Measurements from ENCODE around the gene KSR1.

The KSR1 gene

DNA sequence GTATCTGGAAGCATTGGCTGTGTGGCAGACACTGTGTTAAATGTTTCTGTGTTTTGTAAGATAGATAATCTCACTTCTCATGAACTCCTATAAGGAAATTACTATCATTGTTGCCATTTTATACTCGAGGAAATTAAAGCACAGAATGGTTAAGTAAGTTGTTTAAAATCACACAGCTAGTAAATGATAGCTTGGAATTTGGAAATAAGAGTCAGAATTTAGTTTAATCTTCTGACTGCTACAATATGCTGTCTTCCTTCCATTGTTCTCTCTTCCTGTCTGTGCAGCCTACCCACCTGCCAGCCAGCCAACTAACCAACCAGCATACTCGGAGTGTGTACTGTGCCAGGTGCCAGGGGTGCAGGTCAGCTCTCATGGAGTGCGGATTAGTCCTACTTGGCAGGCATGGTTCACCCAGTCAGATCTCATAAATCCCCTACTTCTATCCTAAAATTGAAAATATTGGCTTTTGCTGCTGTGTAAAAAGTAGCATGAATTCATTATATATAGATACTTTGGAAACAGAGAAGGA, 94.8 kb downstream of the KSR1 start:
- in situ Hi-C loops (cut with HindIII; ENCODE audit: low pct_ligation_motif_present, low pct_unique_long_range_greater_than_20kb, low sequenced_read_pairs): loop anchor here (25.0 kb wide), 1 partner anchor 214 kb away; no protein-coding TSS in a partner anchor
- no peak for DNase-seq

DNA sequence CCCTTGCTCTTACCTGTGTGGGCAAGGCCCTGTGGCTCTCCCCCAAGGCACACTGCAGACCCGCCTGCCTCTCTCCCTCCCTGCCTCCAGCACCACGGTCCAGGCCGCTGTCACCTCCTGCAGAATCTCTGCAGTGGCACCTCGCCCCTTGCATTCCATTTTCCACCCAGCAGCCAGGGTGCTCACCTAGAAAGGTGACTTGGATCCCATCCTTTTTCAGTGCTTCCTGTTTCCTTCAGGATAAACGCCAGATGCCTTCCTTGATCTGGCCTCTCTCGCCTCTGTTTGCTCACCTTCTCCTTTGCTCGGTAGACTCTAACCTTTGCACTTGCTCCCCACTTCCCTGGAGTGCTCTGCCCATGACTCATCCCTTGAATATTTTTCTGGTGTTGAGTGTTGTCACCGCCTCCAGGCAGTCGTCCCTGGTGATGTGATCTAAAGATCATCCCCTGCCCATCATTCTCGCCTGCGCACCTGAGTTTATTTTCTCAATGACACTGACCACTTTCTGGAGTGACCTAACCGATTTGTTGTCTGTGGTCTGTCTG, 95.5 kb downstream of the KSR1 start:
- in situ Hi-C loops (cut with HindIII; ENCODE audit: low pct_ligation_motif_present, low pct_unique_long_range_greater_than_20kb, low sequenced_read_pairs): loop anchor here (25.0 kb wide), 1 partner anchor 214 kb away; no protein-coding TSS in a partner anchor
- peak; percentile 78 for DNase-seq

DNA sequence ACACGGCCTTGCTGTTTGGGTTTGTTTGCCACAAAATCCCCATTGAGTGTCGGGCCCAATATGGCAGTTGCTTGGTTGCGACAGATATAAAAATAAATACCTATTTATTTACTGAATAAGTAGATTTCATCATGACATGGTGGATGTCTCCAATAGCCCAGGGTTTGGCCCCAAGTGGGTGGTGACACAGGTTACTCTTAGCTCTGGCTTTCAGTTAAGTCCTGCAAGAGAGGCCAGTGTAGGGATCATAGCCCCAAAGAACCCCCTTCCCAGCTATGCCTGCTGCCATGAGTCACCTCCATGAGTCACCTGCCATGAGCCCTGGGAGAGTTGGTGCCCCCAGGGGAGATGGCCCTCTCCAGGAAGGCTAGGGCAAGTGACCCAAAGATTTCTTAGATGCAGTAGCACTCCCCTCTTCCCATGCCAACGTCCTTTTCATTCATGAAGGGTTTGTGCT, 96.1 kb downstream of the KSR1 start:
- in situ Hi-C loops (cut with HindIII; ENCODE audit: low pct_ligation_motif_present, low pct_unique_long_range_greater_than_20kb, low sequenced_read_pairs): loop anchor here (25.0 kb wide), 1 partner anchor 215 kb away; no protein-coding TSS in a partner anchor
- peak; percentile 82 for DNase-seq

DNA sequence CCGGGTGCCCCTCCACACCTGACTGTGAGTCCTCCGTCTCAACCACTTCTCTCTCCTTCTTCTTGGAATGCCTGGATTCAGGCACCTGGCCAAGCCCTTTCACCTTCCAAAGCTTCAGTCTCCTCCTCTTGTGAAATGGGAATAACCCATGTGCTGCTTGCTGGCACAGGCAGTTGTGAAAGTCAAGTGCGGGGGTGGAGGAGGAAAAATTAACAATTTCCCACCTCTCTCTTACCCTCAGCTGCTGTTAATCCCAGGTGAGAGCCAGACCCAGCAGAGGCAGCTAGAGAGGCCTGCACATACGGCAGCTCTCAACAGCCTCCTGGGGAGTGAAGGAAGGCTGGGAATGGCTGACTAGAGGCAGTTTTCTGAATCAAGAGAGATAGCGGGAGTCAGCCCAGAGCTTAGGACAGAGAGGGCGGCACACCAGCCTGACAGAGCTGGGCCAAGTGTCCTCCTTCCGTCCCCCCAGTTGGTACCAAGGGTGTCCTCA, 96.8 kb downstream of the KSR1 start:
- DNase-seq: no peak
- in situ Hi-C loops (cut with HindIII; ENCODE audit: low pct_ligation_motif_present, low pct_unique_long_range_greater_than_20kb, low sequenced_read_pairs): loop anchor here (25.0 kb wide), 1 partner anchor 216 kb away; no protein-coding TSS in a partner anchor

DNA sequence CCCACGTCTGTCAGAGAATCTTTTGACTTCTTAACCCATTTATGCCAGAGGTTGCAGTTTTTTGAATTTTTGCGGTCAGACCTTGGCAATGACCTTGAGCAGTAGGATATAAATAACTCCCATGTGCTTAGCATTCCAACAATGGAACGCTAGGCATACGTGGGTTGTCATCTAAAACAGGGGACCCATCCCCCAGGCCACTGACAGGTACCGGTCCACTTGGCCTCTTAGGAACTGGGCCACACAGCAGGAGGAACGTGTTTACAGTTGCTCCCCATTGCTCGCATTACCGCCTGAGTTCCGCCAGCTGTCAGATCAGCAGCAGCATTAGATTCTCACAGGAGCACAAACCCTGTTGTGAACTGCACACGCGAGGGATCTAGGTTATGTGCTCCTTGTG, 97.9 kb downstream of the KSR1 start:
- DNase-seq: no peak
- in situ Hi-C loops (cut with HindIII; ENCODE audit: low pct_ligation_motif_present, low pct_unique_long_range_greater_than_20kb, low sequenced_read_pairs): loop anchor here (25.0 kb wide), 1 partner anchor 217 kb away; no protein-coding TSS in a partner anchor

DNA sequence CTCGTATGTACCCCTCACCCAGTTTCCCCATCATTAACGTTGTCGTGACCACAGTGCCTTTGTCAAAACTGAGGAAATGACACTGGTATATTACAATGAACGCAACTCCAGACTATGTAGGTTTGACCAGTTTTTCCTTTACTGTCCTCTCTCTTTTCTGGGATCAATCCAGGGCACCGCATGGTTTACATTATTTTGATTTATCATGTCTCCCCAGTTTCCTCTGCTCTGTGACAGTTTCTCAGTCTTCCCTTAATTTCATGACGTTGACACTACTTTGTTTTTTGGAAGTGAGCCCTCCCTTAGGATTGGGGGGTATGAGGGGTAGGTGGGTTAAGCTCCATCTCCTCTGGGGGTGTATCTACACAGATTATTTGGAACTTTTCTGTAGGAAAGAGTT, 98.7 kb downstream of the KSR1 start:
- in situ Hi-C loops (cut with HindIII; ENCODE audit: low pct_ligation_motif_present, low pct_unique_long_range_greater_than_20kb, low sequenced_read_pairs): loop anchor here (25.0 kb wide), 1 partner anchor 218 kb away; no protein-coding TSS in a partner anchor
- DNase-seq: no peak

DNA sequence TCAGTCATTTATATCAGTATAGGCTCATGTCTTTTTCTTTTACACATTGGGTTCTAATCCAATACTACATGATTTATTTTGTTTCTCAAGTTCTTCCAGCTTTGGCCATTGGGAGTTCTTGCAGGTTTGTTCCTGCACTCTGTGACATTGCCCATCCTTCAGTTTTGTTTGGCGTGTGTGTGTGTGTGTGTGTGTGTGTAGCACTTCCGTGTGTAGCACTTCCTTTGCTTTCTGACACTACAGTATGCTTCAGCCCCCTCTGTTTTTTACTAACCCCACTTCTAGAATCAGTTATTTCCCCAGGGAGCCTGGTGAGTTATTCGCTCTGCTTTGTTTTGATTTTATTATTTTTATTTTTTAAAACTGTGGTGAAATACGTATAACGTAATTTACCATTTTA, 99.1 kb downstream of the KSR1 start:
- no peak for DNase-seq
- in situ Hi-C loops (cut with HindIII; ENCODE audit: low pct_ligation_motif_present, low pct_unique_long_range_greater_than_20kb, low sequenced_read_pairs): loop anchor here (25.0 kb wide), 1 partner anchor 218 kb away; no protein-coding TSS in a partner anchor

DNA sequence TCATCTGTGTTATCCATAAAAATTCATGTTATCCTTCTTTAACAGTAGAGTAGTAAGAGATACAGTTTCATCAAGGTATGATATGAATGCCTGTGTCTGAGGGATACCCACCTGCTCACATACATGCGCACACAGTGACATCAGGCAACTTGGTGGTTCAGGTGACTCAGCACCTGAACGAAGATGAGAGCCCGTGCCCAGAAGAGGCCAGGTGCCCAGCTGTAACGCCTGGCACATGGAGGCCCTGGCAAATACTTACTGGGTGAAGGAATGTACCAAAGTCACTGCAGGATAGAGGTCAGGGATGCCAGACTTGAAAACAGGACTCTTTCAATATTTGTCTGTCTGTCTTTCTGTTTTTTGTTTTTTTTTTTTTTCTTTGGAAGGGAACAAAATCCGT, 102.1 kb downstream of the KSR1 start:
- in situ Hi-C loops (cut with HindIII; ENCODE audit: low pct_ligation_motif_present, low pct_unique_long_range_greater_than_20kb, low sequenced_read_pairs): loop anchor here (25.0 kb wide), 1 partner anchor 221 kb away; no protein-coding TSS in a partner anchor
- no peak for DNase-seq

DNA sequence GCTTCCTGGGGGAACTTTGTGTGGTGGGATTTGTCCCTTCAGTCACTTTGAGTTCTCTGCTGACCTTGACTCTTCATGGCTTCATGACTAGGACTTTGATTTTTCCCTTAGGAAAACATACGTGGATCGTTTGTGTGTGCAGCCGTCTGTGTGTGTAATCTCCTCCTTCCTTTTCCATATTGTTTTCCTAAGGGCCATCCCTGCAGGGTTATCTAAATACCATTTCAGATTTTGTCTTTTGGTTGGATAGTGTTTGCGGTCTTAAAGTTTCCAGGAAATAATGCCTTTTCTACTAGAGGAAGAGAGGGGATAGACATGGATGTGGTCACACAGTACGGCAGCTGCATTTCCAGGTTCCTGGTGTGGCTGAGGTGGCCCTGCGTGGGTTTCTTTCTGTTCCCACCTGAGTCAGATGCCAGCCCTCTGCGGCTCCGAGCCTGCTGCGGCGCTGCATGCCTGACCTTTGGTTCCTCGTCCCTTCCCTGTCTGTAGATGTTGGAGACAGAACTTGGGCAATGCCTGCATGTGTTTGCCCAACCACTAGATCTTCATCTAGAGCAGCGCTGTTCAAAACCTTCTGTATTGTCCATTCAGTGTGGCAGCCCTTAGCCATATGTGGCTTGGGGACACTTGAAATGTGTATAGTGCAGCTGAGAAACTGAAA, 102.7 kb downstream of the KSR1 start:
- no peak for DNase-seq
- in situ Hi-C loops (cut with HindIII; ENCODE audit: low pct_ligation_motif_present, low pct_unique_long_range_greater_than_20kb, low sequenced_read_pairs): loop anchor here (25.0 kb wide), 1 partner anchor 222 kb away; no protein-coding TSS in a partner anchor

DNA sequence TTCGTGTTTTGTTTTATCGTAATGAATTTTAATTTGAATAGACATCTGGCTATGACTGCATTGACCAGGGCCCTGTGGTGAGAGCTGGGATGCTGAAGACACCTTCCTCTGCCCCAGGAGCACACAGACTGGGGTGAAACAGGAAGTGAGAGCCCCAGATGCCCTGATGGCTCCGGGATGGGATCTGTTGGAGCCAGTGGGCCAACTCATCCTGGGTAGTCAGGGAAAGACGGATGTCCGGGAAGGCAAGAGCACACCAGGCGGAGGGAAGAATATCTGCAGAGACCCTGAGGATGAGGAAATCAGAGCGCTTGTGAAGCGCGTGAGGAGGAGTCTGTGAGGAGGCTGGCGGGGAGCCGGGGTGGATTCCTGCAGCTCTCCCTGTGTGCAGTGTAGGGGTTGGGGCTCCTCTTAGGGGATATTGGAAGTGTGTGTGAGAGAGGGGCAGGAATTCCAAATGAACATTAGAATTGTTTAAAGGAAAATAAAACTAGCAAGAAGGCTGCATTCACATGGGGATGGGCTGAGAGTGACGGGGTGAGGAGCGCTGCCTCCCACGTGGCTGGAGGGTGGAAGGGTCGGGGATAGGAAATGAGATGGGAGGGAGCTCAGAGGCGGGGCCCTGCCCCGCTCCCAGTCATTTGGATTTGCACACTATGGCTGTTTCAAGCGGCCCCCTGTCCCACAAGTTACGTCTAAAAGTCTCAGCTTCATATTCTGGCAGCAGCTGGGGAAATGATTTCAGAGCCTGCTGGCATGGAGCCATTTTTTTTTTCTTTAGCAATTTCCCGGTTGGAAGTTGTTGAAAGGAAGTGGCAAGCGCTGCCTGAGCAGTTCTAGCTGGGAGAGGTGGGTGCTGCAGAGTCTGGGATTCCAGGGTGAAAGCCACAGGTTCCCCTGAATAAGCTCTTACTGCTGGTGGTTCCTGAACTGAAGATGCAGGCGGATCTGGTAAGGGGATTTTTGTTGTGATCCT, 103.5 kb downstream of the KSR1 start:
- in situ Hi-C loops (cut with HindIII; ENCODE audit: low pct_ligation_motif_present, low pct_unique_long_range_greater_than_20kb, low sequenced_read_pairs): loop anchor here (25.0 kb wide), 1 partner anchor 222 kb away; no protein-coding TSS in a partner anchor
- DNase-seq: peak; percentile 73

DNA sequence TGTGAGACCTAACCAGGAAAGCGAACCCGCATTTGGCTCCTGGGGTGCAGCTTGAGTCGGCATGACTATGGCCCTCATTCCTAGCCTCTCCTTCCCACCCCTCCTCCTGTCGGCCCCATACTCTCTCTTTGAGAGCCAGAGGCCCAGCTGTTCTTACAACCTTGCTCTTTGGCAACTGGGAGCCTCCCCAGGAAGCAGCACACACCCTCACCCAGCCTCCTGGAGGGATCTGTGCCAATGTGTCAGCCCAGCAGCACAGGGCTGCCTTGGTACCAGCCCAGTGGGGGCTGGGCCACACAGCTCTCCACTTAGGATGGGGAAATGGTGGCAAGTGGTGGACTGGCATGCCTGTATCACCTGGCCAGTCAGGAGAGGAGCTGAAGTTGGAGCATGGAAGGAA, 104.4 kb downstream of the KSR1 start:
- in situ Hi-C loops (cut with HindIII; ENCODE audit: low pct_ligation_motif_present, low pct_unique_long_range_greater_than_20kb, low sequenced_read_pairs): loop anchor here (25.0 kb wide), 1 partner anchor 223 kb away; no protein-coding TSS in a partner anchor
- DNase-seq: no peak

DNA sequence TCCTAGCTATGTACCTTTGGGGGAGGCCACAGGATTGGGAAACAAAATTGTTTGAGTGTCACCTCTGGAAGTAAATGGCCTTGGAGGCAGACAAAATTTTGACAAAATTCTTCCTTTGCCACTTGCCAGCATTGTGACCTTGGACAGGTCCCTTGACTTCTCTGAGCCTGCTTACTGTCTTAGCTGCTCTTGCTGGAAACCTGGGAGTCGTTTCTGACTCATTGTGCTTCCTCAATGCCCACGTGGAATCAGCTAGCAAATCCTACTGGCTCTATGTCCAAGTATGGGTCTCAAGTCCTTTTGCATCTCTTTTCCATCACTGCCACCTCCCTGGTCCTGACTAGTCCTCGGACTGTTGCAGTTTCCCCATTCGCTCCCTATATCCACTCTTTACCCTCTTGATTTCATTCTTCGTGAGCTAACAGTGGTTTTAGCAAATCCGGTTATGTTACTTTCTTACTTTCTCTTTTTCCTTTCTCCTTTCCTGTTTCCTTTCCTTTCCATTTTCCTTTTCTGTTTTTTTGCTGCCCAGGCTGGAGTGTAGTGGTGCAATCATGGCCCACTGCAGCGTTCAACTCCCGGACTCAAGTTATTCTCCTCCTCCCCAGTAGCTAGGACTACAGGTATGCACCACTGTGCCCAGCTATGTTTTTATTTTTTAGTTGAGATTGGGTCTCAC, 106.7 kb downstream of the KSR1 start:
- DNase-seq: peak; percentile 13
- in situ Hi-C loops (cut with HindIII; ENCODE audit: low pct_ligation_motif_present, low pct_unique_long_range_greater_than_20kb, low sequenced_read_pairs): loop anchor here (25.0 kb wide), 1 partner anchor 226 kb away; no protein-coding TSS in a partner anchor

DNA sequence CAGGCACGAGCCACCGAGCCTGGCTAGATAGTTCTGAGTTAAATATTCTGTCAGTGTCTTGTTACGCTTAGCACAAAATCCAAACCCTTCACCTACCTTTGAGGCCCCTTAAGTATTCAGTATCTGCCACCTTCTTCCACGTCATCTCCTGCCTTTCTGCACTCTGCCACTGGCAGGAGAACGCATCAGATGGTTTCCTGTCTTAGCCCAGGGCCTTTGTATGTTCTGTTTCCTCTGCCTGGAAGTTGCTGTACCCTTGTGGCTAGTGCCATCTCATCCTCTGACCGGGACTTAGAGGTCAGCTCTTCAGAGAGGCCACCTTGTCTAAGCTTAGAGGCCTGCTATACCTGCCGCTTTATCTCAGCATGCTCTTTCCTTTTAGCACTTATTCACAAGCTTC, 107.3 kb downstream of the KSR1 start:
- in situ Hi-C loops (cut with HindIII; ENCODE audit: low pct_ligation_motif_present, low pct_unique_long_range_greater_than_20kb, low sequenced_read_pairs): loop anchor here (25.0 kb wide), 1 partner anchor 226 kb away; no protein-coding TSS in a partner anchor
- DNase-seq: no peak

DNA sequence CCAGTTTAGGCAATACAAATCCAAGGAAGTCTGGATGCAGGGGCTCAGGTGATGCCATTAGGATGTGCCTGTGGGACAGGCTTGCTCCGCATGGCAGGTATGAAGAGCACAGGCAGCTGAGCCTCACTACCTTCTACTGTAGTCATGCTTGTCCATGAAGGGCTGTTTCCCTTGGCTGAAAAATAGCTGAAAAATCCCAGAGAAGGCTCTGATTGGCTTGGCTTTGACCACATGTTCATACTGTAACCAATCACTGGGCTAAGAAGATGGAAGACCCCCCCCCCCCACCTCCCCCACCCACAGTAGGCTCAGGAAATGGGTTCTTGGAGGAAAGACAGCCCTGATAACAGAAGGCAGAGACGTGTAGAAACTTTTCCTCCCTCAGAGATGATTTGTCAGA, 108.2 kb downstream of the KSR1 start:
- in situ Hi-C loops (cut with HindIII; ENCODE audit: low pct_ligation_motif_present, low pct_unique_long_range_greater_than_20kb, low sequenced_read_pairs): loop anchor here (25.0 kb wide), 1 partner anchor 227 kb away; no protein-coding TSS in a partner anchor
- DNase-seq: no peak

DNA sequence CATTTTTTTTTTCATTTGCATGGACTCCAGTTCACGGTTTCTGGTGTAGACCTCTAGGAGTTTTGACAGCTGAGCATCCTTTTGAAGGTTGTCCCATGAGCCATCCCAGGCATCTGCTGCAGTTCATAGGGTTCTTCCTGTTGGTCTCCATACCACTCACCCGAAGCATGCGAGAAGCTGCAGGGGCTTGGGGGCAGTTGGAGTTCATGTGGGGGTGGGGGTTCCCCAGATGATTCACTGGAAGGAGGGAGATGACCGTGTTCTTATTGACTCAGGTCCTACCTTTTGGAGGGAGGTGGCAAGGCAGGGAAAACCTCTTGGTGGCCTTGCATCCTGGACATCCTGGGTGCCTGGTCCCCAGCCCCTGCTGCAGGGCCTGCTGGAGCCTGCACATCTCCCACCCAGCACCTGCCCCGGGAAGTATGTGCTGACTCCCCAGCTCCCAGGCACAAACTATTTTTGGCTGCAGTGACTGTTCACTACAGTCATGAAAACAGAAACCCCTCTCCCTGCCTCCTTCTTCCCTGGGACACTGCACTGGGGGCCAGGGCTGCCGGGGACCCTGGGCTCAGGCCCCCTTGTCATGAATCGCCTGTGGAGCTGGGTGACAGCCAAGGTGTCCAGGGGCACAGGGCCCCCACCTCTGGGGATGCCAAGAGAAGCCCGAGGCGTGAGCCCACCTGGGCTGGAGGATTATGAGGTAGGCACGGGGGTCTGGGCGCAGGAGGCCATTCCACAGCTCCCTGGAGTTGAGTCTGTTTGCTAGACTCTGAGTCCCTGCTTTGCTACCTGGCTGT, 109.8 kb downstream of the KSR1 start:
- DNase-seq: no peak
- in situ Hi-C loops (cut with HindIII; ENCODE audit: low pct_ligation_motif_present, low pct_unique_long_range_greater_than_20kb, low sequenced_read_pairs): loop anchor here (25.0 kb wide), 1 partner anchor 229 kb away; no protein-coding TSS in a partner anchor

DNA sequence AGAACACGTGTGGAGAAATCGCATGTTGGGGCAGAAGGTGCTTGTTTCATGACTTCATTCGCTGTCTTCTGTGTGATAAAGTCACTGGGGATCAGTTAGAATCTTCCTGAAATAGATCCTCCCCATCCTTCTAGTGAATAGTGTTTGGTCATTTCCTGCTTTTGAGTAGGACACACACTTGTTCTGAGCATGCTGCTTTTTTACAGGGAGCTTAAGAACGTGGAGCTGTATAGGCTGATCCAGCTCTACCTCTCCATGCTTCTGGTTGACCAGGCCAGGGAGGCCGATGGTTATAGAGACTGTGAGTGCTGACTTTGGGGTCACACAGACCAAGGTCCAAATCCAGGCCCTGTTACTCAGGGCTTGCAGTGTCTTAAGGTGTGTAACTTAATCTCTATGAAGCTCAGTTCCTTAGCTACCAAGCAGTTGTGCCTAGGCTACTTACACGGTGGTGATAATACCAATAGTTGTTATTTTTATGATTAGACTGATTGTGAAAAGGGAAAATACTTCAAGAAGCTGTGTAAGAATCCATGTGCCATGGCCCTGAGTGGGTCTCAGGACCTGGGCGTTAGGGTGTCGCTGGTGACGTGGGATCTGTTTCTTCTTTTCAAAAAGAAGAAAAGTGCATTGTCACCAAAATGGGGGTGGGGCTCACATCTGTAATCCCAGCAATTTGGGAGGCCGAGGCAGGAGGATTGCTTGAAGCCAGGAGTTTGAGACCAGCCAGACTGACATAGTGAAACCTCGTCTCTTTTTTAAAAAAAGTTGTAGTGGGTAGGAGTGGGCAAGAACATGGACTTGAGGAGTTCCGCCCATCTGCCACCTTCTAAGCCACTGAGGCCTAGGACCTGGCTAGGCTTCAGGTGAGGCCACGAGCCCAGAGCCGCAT, 110.7 kb downstream of the KSR1 start:
- in situ Hi-C loops (cut with HindIII; ENCODE audit: low pct_ligation_motif_present, low pct_unique_long_range_greater_than_20kb, low sequenced_read_pairs): loop anchor here (25.0 kb wide), 1 partner anchor 230 kb away; no protein-coding TSS in a partner anchor
- DNase-seq: no peak

All from ACHN (cell line).